ENCODE measurements around the gene RXRG.

DNA sequence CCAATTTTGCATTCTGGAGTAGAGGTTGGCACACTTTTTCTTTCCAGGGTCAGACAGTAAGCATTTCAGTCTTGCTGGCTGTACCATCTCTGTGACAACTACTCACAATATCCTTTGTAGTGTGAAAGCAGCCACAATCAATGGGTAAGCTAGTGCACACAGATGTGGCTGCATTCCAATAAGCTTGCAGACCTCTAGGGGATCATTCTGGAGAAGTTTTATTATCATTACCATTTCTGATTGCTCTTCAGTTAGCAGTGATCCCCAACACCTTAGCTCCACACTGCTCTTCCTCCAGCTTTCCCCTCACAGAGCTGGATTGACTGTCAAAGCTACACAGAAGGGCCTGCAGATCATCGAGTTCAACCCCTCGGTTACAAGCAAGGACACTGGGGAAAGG is 9.1 kb downstream of the RXRG start:
- TF ChIP-seq, protein P1, sequence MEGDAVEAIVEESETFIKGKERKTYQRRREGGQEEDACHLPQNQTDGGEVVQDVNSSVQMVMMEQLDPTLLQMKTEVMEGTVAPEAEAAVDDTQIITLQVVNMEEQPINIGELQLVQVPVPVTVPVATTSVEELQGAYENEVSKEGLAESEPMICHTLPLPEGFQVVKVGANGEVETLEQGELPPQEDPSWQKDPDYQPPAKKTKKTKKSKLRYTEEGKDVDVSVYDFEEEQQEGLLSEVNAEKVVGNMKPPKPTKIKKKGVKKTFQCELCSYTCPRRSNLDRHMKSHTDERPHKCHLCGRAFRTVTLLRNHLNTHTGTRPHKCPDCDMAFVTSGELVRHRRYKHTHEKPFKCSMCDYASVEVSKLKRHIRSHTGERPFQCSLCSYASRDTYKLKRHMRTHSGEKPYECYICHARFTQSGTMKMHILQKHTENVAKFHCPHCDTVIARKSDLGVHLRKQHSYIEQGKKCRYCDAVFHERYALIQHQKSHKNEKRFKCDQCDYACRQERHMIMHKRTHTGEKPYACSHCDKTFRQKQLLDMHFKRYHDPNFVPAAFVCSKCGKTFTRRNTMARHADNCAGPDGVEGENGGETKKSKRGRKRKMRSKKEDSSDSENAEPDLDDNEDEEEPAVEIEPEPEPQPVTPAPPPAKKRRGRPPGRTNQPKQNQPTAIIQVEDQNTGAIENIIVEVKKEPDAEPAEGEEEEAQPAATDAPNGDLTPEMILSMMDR (IDR thresholded peaks at IDR 0.05; ENCODE audit: low read length): no peak
- TF ChIP-seq EZH2 (IDR thresholded peaks at IDR 0.05; ENCODE audit: borderline replicate concordance, low read length): no peak
